ENCODE data around the gene ACVRL1.

Gene ACVRL1

DNA sequence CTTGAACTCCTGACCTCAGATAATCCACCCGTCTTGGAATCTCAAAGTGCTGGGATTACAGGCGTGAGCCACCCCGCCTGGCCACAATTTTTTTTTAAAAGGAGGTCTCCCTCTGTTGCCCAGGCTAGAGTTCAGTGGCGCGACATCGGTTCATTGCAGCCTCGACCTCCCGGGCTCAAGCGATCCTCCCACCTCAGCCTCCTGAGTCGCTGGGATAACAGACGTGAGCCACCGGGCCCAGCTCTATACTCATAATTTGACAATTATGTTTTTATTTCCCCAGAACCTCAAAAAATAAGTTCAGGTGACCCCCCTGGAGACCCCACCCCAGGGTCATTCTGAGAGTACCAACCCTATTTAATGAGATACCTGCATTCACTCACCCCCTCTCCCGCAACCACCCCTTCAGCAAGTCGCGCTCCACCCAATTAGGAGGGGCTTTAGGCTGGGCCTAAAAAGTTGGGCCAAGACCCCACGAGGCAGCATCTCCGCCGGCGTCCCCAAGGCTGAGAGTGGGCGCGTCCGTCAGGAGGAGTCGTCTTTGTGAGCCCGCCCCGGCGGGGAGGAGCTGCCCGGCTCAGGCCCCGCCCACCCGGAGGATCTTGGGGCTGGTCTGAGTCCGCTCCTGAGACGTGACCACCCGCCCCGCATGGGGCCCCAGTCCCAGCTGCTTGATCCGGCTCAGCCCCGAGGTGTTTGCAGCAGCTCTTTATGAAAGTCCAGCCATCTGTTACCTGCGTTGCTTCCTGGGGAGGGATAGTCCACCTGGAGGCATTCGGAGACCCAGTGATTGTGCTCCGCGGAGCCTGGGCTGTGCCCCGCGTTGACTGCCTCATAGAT is 19.6 kb upstream of the ACVRL1 start, which contains the start of gene ANKRD33:
Gene ANKRD33 (plus strand): TSS at position 628 of the 840 bp plus-strand sequence. CDS start 84 bp downstream, at position 712.
- Histone ChIP-seq H4K20me1 (no peaks in the 10 kb centered on the region), H3K4me3 (no peak within 1 kb of the TSS), H3K9ac (no peak within 1 kb of the TSS), H3K4me2 (peak within 1 kb of the TSS; percentile 70; the same call in 1 of the 2 replicates), H3K27me3 (no peaks in the 10 kb centered on the region), H3K36me3 (no peaks in the 10 kb centered on the region), H3K9me3 (peaks cover 10% of the 10 kb centered on the region), H3K27ac (no peak within 1 kb of the TSS), H3K4me1 (peaks cover 44% of the 10 kb centered on the region)
- TF ChIP-seq Cebpa-rat (IDR thresholded peaks at IDR 0.05): no peak

DNA sequence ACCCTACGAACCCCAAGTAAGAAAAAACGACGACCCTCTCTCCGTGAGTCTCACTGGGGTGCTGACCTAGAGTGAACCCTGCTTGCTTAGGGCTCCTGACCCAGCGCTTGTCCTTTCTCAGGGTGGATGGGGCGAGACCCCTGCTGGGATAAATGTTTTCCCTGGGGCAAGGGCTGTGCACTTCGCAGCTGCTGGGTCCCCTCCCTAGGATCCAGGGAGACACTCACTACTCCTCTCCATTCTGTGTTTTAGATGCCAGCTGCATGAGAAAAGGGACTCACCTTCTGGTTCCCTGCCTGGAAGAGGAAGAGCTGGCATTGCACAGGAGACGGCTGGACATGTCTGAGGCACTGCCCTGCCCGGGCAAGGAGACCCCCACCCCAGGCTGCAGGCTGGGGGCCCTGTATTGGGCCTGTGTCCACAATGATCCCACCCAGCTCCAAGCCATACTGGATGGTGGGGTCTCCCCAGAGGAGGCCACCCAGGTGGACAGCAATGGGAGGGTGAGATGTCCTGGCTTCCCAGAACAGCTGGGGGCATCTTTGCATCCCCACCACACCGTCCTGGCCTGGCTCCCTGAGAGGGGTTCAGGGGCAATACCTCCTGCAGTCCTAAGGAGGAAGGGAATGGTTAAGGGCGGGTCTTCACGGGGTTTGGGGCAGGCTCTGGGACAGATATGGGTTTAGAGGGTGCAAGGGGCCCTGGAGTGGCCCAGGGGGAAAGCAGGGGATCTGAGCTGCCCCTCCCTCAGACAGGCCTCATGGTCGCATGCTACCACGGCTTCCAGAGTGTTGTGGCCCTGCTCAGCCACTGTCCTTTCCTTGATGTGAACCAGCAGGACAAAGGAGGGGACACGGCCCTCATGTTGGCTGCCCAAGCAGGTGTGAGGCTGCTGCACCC is 18.7 kb upstream of the ACVRL1 start:
- H3K4me1 ChIP-seq: peaks cover 44% of the 10 kb centered on the region
- no peaks in the 10 kb centered on the region for H3K36me3 ChIP-seq
- H3K27ac ChIP-seq: 0 out of 2 replicates have a peak overlapping the region, but pooled peaks have one; percentile 20
- H4K20me1 ChIP-seq: no peaks in the 10 kb centered on the region
- no peak overlapping the region for H3K4me3 ChIP-seq
- TF ChIP-seq Cebpa-rat (IDR thresholded peaks at IDR 0.05): no peak
- H3K27me3 ChIP-seq: no peaks in the 10 kb centered on the region
- peaks cover 10% of the 10 kb centered on the region for H3K9me3 ChIP-seq
- no peak overlapping the region for H3K9ac ChIP-seq
- H3K4me2 ChIP-seq: peak overlapping the region; percentile 15; the same call in 1 of the 2 replicates

DNA sequence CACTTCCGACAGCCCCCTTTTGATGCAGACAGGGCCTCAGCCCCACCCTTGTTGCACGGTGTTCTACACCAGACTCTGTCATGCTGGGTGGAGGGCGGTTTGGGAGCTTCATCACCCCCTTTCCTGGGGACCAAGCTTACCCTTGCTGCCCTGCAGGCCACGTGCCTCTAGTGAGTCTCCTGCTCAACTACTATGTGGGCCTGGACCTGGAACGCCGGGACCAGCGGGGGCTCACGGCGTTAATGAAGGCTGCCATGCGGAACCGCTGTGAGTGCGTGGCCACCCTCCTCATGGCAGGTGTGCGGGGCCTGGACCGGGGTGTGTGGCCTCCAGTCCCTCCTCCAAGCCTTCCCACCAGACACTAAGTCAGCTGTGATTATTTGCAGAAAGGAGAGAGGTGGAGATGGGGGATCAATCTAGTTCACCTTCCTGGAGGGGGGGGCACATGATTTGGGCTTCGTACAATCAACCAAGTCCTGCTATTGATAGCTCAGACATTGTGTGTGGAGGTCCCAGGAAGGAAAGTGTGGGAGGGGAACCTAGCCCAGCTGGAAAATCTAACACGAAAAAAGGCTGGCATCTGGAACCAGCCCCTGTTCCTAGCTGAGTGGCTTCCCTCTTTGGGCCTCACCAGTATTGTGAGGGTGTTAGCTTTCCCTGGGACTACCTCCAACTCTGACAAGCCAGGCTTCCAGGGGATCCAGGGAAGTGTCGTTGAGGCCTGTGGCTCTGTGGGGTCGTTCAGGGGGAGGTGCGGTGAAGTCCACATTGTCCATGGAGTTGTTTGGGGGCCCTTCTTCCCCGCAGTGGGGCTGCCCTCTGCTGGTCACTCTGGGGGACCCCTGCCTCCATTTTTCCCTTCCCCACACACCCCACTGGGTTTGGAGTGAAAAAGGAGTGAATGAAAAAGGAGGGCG is 17.8 kb upstream of the ACVRL1 start:
- no peak overlapping the region for H3K4me3 ChIP-seq
- H3K4me2 ChIP-seq: peak overlapping the region; percentile 15; the same call in 1 of the 2 replicates
- no peaks in the 10 kb centered on the region for H4K20me1 ChIP-seq
- 0 out of 2 replicates have a peak overlapping the region, but pooled peaks have one; percentile 20 for H3K27ac ChIP-seq
- H3K36me3 ChIP-seq: no peaks in the 10 kb centered on the region
- H3K9ac ChIP-seq: no peak overlapping the region
- TF ChIP-seq Cebpa-rat (IDR thresholded peaks at IDR 0.05): no peak
- H3K9me3 ChIP-seq: peaks cover 10% of the 10 kb centered on the region
- peaks cover 44% of the 10 kb centered on the region for H3K4me1 ChIP-seq
- H3K27me3 ChIP-seq: no peaks in the 10 kb centered on the region

DNA sequence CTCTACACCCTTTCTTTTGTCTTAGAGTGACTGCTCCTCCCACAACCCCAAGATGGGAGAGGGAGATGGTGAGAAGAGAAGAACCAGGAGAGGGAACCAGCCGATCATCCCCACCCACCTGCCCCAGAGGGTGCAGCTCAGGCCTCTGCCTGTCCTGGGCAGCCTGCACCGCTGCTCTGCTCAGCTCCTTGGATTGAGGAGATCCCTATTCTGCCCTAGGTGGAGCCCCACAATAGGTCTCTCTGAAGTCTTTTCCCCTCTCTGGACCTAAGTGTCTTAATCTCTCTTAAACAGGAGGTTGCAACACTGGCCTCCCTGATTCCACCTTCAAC is 17.2 kb upstream of the ACVRL1 start:
- no peak for TF ChIP-seq Cebpa-rat (IDR thresholded peaks at IDR 0.05)
- Histone ChIP-seq H3K27me3 (no peaks in the 10 kb centered on the region), H3K9me3 (peaks cover 4% of the 10 kb centered on the region), H3K4me1 (peaks cover 44% of the 10 kb centered on the region), H3K27ac (0 out of 2 replicates have a peak overlapping the region, but pooled peaks have one; percentile 20), H3K4me3 (no peak overlapping the region), H3K36me3 (no peaks in the 10 kb centered on the region), H3K9ac (no peak overlapping the region), H4K20me1 (no peaks in the 10 kb centered on the region), H3K4me2 (peak overlapping the region; percentile 15; the same call in 1 of the 2 replicates)

DNA sequence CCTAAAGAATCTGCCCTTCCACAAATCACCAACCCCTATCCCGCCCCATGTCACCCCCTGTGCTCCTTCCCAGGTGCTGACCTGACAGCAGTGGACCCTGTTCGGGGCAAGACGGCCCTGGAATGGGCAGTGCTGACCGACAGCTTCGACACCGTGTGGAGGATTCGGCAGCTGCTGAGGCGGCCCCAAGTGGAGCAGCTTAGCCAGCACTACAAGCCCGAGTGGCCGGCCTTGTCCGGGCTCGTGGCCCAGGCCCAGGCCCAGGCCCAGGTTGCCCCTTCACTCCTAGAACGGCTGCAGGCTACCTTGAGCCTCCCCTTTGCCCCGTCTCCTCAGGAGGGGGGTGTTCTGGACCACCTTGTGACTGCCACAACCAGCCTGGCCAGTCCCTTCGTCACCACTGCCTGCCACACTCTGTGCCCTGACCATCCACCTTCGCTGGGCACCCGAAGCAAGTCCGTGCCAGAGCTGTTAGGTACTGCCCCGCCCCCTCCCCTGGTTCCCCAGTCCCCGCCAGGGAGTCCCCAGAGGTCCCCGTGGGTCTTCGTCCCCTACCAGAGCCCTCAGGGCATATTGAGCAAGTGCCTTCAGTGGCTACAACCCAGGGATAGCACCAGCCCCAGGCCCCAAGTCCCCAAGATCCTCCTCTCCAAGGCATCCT is 16.7 kb upstream of the ACVRL1 start:
- Histone ChIP-seq H3K9ac (no peak overlapping the region), H3K9me3 (no peaks in the 10 kb centered on the region), H3K4me3 (no peak overlapping the region), H3K4me2 (no peak overlapping the region), H3K36me3 (no peaks in the 10 kb centered on the region), H3K27ac (no peak overlapping the region), H3K4me1 (peaks cover 40% of the 10 kb centered on the region), H4K20me1 (no peaks in the 10 kb centered on the region), H3K27me3 (no peaks in the 10 kb centered on the region)
- TF ChIP-seq Cebpa-rat (IDR thresholded peaks at IDR 0.05): no peak

DNA sequence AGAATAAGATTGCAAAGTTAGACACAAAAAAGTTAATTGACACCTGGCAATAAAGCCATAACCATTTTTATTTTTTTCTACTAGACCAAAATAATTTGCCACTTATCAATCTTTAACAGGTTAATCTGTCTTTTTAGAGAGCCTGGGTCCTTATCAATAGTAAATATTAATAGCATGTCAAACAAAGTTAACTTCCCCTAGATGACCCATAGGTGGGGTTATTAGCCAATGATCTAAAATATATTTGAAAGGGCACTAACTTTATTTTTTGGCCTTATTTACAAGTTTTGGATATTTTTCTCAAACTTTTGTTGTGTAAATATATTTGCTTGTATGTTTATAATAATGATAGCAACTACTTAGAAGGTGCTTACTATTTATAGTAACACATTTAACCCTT is 15.5 kb upstream of the ACVRL1 start:
- no peak for TF ChIP-seq Cebpa-rat (IDR thresholded peaks at IDR 0.05)
- H3K9ac ChIP-seq: no peak overlapping the region

DNA sequence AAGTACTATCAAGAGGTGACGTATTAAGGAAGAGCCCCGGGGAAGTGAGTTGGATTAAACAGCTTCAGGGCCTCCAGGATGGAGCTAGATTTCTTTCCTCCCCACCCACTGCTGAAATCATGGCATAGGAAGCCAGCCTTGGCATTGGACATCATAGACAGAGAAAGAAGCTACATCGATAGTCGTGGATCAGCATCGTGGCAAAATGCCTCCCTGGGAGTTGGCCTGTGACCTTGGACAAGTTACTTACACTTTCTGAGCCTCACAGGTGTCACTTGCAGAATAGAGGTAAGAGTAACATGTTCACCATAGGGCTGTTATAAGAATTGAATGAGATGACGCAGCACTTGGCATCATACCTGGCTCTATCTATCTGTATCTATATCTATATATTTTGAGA is 13.5 kb upstream of the ACVRL1 start:
- no peak for TF ChIP-seq Cebpa-rat (IDR thresholded peaks at IDR 0.05)
- Histone ChIP-seq H3K4me1 (peaks cover 21% of the 10 kb centered on the region), H3K9ac (no peak overlapping the region), H4K20me1 (no peaks in the 10 kb centered on the region), H3K9me3 (no peaks in the 10 kb centered on the region), H3K4me2 (no peak overlapping the region), H3K27ac (no peak overlapping the region), H3K4me3 (no peak overlapping the region), H3K27me3 (no peaks in the 10 kb centered on the region), H3K36me3 (no peaks in the 10 kb centered on the region)

More for the DNA sequence above, 15.5 kb upstream of the ACVRL1 start:
- H3K27me3 ChIP-seq: no peaks in the 10 kb centered on the region
- peaks cover 28% of the 10 kb centered on the region for H3K4me1 ChIP-seq
- H3K9me3 ChIP-seq: no peaks in the 10 kb centered on the region
- no peak overlapping the region for H3K4me2 ChIP-seq
- H4K20me1 ChIP-seq: no peaks in the 10 kb centered on the region
- no peak overlapping the region for H3K4me3 ChIP-seq
- H3K36me3 ChIP-seq: no peaks in the 10 kb centered on the region
- H3K27ac ChIP-seq: no peak overlapping the region

DNA sequence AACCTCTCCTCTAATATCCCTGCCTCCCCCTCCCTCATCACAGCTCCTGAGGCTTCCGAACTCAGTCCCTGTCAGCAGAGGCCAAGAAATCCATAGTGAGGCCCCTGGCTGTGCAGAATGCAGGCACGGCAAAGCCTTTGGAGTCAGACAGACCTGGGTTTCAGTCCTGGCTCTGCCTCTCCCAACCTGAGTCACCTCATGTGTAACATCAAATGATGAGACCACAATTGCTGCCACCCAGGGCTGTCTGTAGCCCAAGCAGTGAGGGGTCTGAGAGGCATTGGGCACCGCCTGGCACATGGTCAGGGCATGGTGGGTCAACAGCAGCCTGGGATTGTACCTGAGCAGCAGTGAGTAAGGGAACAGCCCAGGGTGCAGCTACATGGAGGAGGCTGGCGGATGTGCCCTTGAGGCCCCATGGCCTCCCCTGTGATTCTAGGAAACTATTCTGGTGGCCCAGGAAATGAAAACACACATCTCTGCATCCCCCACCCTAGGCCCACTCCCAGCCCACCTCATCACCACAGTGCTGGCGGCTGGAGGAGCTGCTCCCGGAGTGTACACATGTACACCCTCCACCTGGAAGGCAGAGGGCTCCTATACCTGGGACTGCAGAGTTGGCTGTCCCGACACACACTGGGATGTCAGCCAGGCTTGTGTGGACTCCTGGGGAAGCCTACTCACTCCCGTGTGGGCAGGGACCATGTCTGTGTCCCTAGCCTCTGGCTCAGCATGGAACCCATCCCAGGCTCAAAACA is 11.7 kb upstream of the ACVRL1 start:
- peaks cover 15% of the 10 kb centered on the region for H3K4me1 ChIP-seq
- no peaks in the 10 kb centered on the region for H4K20me1 ChIP-seq
- no peaks in the 10 kb centered on the region for H3K9me3 ChIP-seq
- no peaks in the 10 kb centered on the region for H3K36me3 ChIP-seq
- H3K4me3 ChIP-seq: no peak overlapping the region
- H3K27me3 ChIP-seq: no peaks in the 10 kb centered on the region
- H3K9ac ChIP-seq: no peak overlapping the region
- TF ChIP-seq Cebpa-rat (IDR thresholded peaks at IDR 0.05): no peak
- no peak overlapping the region for H3K4me2 ChIP-seq
- H3K27ac ChIP-seq: no peak overlapping the region
